Dedifferentiated amniotic fluid mesenchymal stem cell (primary cell): ENCODE results near the gene GRID2IP.

Source experiments
- DNase-seq: peaks from one replicate; pipeline ENCODE4 v3.0.0-alpha.2; 2016; ENCODE audit errors: extremely low spot score

The GRID2IP gene

GRCh38 chr7:6562106-6562505 is 10.8 kb upstream of the GRID2IP start:
- DNase-seq: no peak

- DNase-seq: no peak
Measured at GRCh38 chr7:6559896-6560295, 8.6 kb upstream of the GRID2IP start.

DNA sequence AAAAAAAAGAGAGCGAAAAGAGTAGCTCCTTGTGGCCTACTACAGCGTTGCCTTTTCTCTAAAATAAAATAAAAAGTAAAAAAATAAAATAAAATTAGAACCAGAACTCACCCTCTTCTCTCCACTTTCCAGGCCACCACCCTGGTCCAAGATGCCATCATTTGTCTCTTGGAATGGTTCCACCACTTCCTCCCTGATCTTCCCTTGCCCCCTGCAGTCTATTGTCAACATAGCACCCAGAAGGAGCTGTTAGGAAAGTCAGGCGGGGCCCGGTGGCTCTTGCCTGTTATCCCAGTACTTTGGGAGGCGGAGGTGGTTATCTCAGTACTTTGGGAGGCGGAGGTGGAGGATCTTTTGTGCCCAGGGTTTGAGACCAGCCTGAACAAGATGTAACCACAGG is 7.6 kb upstream of the GRID2IP start:
- DNase-seq: no peak

GRCh38 chr7:6556196-6556595 is 4.9 kb upstream of the GRID2IP start:
- no peak for DNase-seq

- DNase-seq: no peak
Measured at GRCh38 chr7:6554848-6555247, 3.6 kb upstream of the GRID2IP start.

GRCh38 chr7:6553448-6554044 is 2.3 kb upstream of the GRID2IP start:
- DNase-seq: no peak

- DNase-seq: no peak
Measured at GRCh38 chr7:6547400-6547799, 3.9 kb downstream of the GRID2IP start.

DNA sequence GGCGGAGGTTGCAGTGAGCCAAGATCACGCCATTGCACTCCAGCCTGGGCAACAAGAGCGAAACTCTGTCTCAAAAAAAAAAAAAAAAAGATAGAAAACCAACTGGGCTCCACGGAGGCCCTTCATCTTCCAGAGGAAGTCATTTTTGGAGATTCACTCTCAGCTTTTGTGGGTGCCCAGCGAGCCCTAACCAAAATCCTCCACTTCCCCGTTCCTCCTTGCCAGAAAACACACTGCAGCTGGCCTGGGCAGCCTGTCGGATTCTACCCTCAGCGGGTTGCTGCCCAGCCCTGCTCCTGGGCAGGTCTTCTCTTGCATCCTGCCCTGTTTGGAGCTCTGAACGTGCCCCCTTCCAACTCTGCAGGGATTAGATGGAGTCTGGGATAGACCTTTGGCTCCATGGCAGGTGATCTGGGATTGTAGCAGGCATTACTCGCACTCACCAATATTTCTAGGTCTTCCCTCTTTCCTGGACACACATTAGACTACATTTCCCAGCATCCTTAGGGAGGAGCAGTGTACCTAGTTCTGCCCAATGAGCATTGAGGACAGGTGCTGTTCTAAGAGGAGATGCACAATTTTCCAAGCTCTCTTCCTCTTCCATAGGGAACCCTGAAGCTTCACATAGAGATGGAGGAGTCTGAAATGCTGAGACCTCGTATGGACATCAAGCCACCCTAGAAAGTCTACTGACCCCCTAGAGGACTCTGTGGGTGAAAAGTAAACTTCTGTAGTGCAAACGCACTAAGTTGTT is 4.6 kb downstream of the GRID2IP start:
- DNase-seq: no peak

- no peak for DNase-seq
Measured at GRCh38 chr7:6545398-6546126, 5.7 kb downstream of the GRID2IP start.

- no peak for DNase-seq
Measured at GRCh38 chr7:6542368-6542767, 8.9 kb downstream of the GRID2IP start.

GRCh38 chr7:6536262-6537260 is 14.7 kb downstream of the GRID2IP start:
- no peak for DNase-seq

DNA sequence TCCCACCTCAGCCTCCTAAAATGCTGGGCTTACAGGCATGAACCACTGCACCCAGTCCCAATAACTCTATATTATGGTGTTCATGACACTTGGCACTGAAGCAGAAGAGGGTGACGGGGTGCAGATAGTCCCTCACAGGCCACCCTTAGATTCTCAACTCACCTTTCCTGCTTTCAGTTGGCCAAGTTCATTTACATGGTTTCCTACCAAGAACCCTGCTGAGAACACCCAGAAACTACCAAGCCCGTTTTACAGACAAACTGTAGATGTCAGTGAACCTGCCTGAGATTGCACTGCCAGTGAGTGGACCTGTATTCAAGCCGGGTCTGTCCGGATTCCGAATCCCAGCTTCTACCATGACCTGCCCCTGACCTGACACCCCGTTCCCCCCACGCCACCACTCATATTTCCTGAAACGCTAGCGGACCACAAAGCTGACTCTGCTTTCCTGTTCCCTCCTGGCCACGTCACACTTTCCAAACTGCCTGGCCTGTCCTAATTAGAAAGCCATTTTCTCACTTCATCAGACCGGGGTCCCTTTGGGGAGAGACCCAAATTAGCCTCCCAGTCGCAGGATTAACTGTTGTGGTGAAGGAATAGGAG is 17.3 kb downstream of the GRID2IP start:
- no peak for DNase-seq

DNA sequence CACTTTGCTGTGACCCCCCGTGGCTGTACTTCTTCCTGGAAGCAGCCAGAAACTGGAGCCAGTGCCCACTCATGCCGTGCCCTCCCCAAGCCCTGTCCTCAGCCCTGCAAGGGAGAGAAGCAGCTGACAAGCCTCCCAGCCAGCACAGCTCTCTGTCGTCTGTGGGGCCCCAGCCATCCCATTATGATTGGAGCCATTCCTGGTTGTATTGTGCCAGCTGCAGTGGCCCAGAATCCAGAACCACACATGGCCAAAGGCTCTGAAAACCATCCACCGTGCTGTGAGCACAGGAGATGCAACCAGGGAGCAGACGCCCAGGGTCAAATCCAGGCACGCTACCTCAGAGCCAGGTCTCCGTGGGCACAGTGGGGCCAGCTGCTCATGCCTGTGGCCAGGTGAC is 18.7 kb downstream of the GRID2IP start:
- DNase-seq: no peak

DNA sequence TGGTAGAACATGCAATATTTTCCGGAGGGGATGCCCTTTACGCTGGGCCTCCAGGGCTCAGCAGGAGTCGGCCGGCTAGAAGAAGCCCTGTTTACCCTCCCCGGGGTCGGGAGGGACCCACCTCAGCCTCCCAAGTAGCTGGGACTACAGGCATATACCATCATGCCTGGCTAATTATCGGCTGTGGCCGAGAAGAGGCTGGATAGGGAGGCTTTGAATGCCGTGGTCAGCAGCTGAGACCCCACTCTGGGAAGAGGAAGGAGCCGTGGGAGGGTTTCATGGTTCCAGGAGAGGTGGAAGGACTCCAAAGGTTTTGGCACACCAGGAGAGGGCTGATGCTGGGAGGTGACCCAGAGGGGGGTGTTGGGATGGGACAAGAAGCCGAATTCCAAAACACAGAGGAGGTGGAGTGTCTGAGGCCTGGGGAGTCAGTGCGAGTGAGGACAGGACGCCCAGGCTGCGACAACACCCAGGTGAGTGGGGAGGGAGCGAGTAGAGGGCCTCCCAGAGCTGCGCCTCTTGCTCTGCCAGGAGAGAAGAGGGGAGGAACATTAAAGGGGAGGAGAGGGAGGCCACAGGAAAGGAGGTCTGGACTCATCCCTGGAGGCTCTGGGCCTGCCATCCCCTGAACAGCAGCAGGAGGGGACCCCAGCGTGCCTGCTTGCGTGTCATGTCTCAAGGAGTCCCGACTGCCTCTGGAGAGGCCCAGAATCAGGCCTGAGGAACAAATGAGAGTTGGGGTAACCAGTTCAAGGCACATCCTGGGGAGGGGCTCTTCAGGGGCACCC is 19.6 kb downstream of the GRID2IP start:
- DNase-seq: no peak

- no peak for DNase-seq
Measured at GRCh38 chr7:6530626-6531491, 20.4 kb downstream of the GRID2IP start.

DNA sequence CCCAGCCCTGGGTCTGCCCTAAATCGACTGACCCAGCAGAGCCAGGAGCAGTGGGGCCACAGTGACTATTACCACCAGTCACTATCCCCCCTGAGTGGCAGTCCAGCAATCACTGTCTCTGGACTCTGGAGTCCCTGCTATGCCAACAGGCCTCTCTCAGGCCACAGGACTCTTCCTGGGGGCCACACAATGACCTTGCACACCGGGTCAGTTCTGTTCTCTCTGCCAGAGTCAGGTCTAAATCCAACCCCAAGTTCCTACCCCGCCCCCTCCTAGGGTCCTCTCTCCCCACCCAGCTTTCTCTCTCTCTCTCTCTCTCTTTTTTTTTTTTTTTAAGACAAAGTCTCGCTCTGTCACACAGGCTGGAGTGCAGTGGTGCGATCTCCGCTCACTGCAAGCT is 21.6 kb downstream of the GRID2IP start:
- no peak for DNase-seq

DNA sequence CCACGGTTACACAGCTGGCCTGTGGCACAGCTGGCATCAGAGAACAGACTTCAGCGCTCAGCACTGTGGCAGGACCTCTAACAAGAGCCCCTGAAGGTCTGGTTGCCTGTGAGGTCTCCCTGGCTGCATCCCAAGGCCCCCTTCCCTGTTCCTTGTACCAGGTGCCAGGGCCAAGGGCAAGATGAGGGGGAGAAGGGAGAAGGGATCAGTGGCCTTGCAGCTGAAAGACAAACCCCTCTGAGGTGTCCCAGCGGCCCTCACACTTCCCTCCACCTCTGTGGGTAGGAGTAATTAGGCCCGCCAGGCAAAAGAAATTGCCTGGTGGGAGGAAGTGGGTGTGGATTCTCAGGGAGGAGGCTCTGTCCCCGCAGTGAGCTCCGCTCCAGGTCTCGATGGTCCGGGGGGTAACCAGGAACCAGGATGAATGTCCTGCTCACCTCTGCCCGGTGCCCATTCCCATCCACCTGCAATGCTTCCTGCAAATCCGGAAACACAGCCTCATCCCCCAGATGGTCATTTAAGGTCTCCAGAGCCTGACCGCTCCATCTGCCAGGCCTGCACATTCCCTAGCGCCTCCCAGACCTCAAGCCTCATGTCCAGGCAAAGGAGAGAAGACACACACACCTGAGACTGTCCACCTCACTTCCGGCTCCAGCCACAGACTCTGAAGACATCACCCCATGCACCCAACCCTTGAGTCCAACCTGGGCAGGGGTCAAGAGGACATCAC is 22.7 kb downstream of the GRID2IP start:
- DNase-seq: no peak

DNA sequence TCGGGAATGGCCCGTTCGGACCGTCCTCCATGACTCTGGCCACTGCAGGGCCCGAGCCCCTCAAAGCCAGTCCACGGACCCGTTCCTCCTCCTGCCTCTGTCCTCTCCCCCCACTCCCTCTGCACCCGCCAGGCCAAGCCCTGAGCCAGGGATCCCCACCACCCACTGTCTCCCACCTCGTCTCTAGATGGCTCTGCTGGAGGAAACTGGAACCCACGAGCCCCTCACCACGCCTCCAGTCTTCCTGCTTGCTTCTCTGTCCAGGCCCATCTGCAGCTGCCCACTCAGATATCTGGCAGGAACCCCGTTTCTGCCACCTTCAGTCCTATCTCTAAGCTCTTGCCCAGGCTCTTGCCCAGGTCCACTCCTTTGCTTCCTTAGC is 24.3 kb downstream of the GRID2IP start:
- DNase-seq: no peak
